Left lung (tissue), 10 donors: ENCODE results near the gene TMEM132E. TPM values are rescaled to one million over a fixed set of nuclear protein-coding genes. Genes with fewer than 3 reads are reported as not detected.

Experiments
- ATAC-seq: fragments of 200-7000 bp; cut with Tn5 transposase; one replicate; pipeline ENCODE4 v1.9.1; 2020; ENCODE audit warnings: moderate library complexity
- DNase-seq, 4 donors: peaks; one replicate each; pipeline ENCODE4 v3.0.0-alpha.2; 2013 to 2020
- H3K27ac ChIP-seq, 2 donors: fragments of 200-600 bp; sonication (generic) in 1 of 2; one replicate each; pipeline versions ENCODE4 v1.5.0 to v1.8.0; 2020 to 2021
- H3K27me3 ChIP-seq, 2 donors: fragments of 200-600 bp; sonication (generic) in 1 of 2; one replicate each; pipeline versions ENCODE4 v1.5.0 to v1.8.0; 2020 to 2021
- H3K36me3 ChIP-seq, 2 donors: fragments of 200-600 bp; sonication (generic) in 1 of 2; one replicate each; pipeline versions ENCODE4 v1.5.0 to v1.8.0; 2020 to 2021
- H3K4me1 ChIP-seq, 2 donors: fragments of 200-600 bp; one replicate each; pipeline ENCODE4 v1.8.0; 2021
- H3K4me3 ChIP-seq, 2 donors: fragments of 200-600 bp; sonication (generic) in 1 of 2; one replicate each; pipeline versions ENCODE4 v1.5.0 to v1.8.0; 2020 to 2021; ENCODE audit warnings: mild to moderate bottlenecking in 1 of 2
- H3K9me3 ChIP-seq, 2 donors: fragments of 200-600 bp; sonication (generic) in 1 of 2; one replicate each; pipeline versions ENCODE4 v1.5.0 to v1.8.0; 2020 to 2021
- CTCF ChIP-seq, 2 donors: fragments of 200-600 bp; sonication (generic) in 1 of 2; IDR thresholded peaks; one replicate each; pipeline versions ENCODE4 v1.5.0 to v1.8.0; 2021; ENCODE audit warnings: antibody characterized with exemption in 2 of 2
- intact Hi-C, 2 donors: fragments of 100-400 bp; cut with DNase I; formaldehyde crosslinking; loops; one replicate each; pipeline versions ENCODE4 v1.11.2 to v1.14.2; 2022
- polyA plus RNA-seq, 6 donors: library from polyadenylated mRNA; unstranded; fragments of 120-200 nt; gene quantifications; one replicate each; pipeline ENCODE4 v1.2.1, GENCODE V29; 2013; ENCODE audit not compliant: insufficient read length in 6 of 6
- total RNA-seq, 2 donors: library from RNA; stranded (reverse); fragmentation: NEBNext Ultra II Directional; extraction: Animal tissue kit (Norgen Biotek cat#: 25700); gene quantifications; one replicate each; pipeline ENCODE4 v1.2.1, GENCODE V29; 2021
- donor health status: DM: no; HTN: yes; CAD: no.
- donor health status: DM: no; HTN: no; CAD: no.

The TMEM132E gene
- total and polyA plus RNA-seq, 8 donors, result 0.08 to 0.32 (median 0.14) TPM

GRCh38 chr17:34624767-34625383, 45.5 kb downstream of the TMEM132E start:
- no peak for TF ChIP-seq CTCF (IDR thresholded peaks at IDR 0.05)
- H3K4me1 ChIP-seq, result peaks cover 0 to 4% of the 10 kb centered on the region in 2 donors
- no peak for DNase-seq
- H3K36me3 ChIP-seq, result no peaks in the 10 kb centered on the region
- intact Hi-C loops, result no loop called here
- H3K27me3 ChIP-seq, result peaks cover 31 to 95% of the 10 kb centered on the region in 2 donors
- no peak for ATAC-seq
- no peaks in the 10 kb centered on the region for H3K9me3 ChIP-seq
- H3K27ac ChIP-seq, result no peak overlapping the region
- H3K4me3 ChIP-seq, result no peak overlapping the region

- H3K4me1 ChIP-seq, result peaks cover 0 to 4% of the 10 kb centered on the region in 2 donors
- H3K9me3 ChIP-seq, result no peaks in the 10 kb centered on the region
- no peak overlapping the region for H3K27ac ChIP-seq
- no peaks in the 10 kb centered on the region for H3K36me3 ChIP-seq
- peaks cover 31 to 96% of the 10 kb centered on the region in 2 donors for H3K27me3 ChIP-seq
- intact Hi-C loops, result no loop called here
- H3K4me3 ChIP-seq, result no peak overlapping the region
- ATAC-seq (peak; percentile 32), DNase-seq (peak in 1 of 4 donors; percentile 15)
- TF ChIP-seq CTCF (IDR thresholded peaks at IDR 0.05), result no peak
Observed at GRCh38 chr17:34626121-34626681, 46.8 kb downstream of the TMEM132E start.

- H3K4me3 ChIP-seq, result no peak overlapping the region
- ATAC-seq (no peak), DNase-seq (no peak)
- H3K36me3 ChIP-seq, result no peaks in the 10 kb centered on the region
- H3K27ac ChIP-seq, result no peak overlapping the region
- no peaks in the 10 kb centered on the region for H3K9me3 ChIP-seq
- TF ChIP-seq CTCF (IDR thresholded peaks at IDR 0.05), result no peak
- intact Hi-C loops, result no loop called here
- peaks cover 28 to 97% of the 10 kb centered on the region in 2 donors for H3K27me3 ChIP-seq
- peaks cover 0 to 4% of the 10 kb centered on the region in 2 donors for H3K4me1 ChIP-seq
Observed at GRCh38 chr17:34628879-34629278, 49.5 kb downstream of the TMEM132E start.

- DNase-seq (no peak), ATAC-seq (peak; percentile 38)
- intact Hi-C loops, result loop anchor here in 1 of 2 donors (10.0 kb wide), 1 partner anchor 209 kb away; no protein-coding TSS in a partner anchor
- Histone ChIP-seq H3K27me3 (peaks cover 13 to 99% of the 10 kb centered on the region in 2 donors), H3K36me3 (no peaks in the 10 kb centered on the region), H3K4me3 (no peak overlapping the region), H3K4me1 (peaks cover 4 to 8% of the 10 kb centered on the region in 2 donors), H3K27ac (no peak overlapping the region), H3K9me3 (no peaks in the 10 kb centered on the region)
- TF ChIP-seq CTCF (IDR thresholded peaks at IDR 0.05), result no peak
Observed at GRCh38 chr17:34633351-34633750, 54.0 kb downstream of the TMEM132E start.

- Histone ChIP-seq H3K27ac (no peak overlapping the region), H3K4me1 (peaks cover 4 to 8% of the 10 kb centered on the region in 2 donors), H3K27me3 (peaks cover 13 to 99% of the 10 kb centered on the region in 2 donors), H3K36me3 (no peaks in the 10 kb centered on the region), H3K9me3 (no peaks in the 10 kb centered on the region), H3K4me3 (no peak overlapping the region)
- DNase-seq (no peak), ATAC-seq (no peak)
- no peak for TF ChIP-seq CTCF (IDR thresholded peaks at IDR 0.05)
- intact Hi-C loops, result loop anchor here in 1 of 2 donors (10.0 kb wide), 1 partner anchor 209 kb away; no protein-coding TSS in a partner anchor
Observed at GRCh38 chr17:34633760-34634159, 54.4 kb downstream of the TMEM132E start.
